HEK293 (cell line): Measurements from ENCODE around the gene STUB1.

Experiments
- CTCF ChIA-PET: fragments of 350-600 bp; formaldehyde crosslinking; extraction: SDS; loops from one replicate; lab custom pipeline; 2021; ENCODE audit warnings: antibody characterized with exemption; lab: Yijun Ruan, JAX
- POLR2A ChIA-PET: fragments of 300-600 bp; formaldehyde crosslinking; extraction: SDS; loops from one replicate; lab custom pipeline; 2020; ENCODE audit warnings: antibody characterized with exemption, inconsistent platforms; lab: Yijun Ruan, JAX
- H3K27ac ChIP-seq: fragments of 200-500 bp; sonication (Bioruptor generic); 2 replicates; pipeline ENCODE4 v1.5.1; 2014; ENCODE audit warnings: low read depth, low read length, control low read depth, inconsistent platforms; ENCODE audit errors: extremely low read depth
- H3K36me3 ChIP-seq, 2 experiments: fragments of 200-500 bp in 1 of 2; sonication (Bioruptor generic) in 1 of 2; 1 replicate in 1 of 2; 2 replicates in 1 of 2; pipeline ENCODE4 v1.5.1; 2014 to 2017; ENCODE audit warnings: inconsistent platforms in 2 of 2, low read length in 2 of 2; ENCODE audit not compliant: control insufficient read depth in 2 of 2, insufficient read depth in 1 of 2
- H3K4me1 ChIP-seq: fragments of 200-500 bp; sonication (Bioruptor generic); 2 replicates; pipeline ENCODE4 v1.5.1; 2014; ENCODE audit warnings: mild to moderate bottlenecking, low read length, inconsistent platforms; ENCODE audit not compliant: control insufficient read depth, insufficient read depth
- H3K4me3 ChIP-seq: 2 replicates; pipeline ENCODE4 v1.5.1; 2011; ENCODE audit warnings: low read depth, mild to moderate bottlenecking, control low read depth, low read length, moderate library complexity
- H3K9me3 ChIP-seq: fragments of 200-500 bp; sonication (Bioruptor generic); 2 replicates; pipeline ENCODE4 v1.5.1; 2014; ENCODE audit warnings: low read depth, low read length, inconsistent platforms; ENCODE audit not compliant: control insufficient read depth, insufficient read depth
- BCL11B ChIP-seq: fragments of 450-650 bp; formaldehyde crosslinking; IDR thresholded peaks from 2 replicates; pipeline ENCODE4 v1.5.1; 2016; ENCODE audit warnings: low read depth, missing biosample characterization, missing genetic modification characterization
- ZBTB17 ChIP-seq: fragments of 450-650 bp; formaldehyde crosslinking; IDR thresholded peaks from 2 replicates; pipeline ENCODE4 v1.5.1; 2016; ENCODE audit warnings: missing biosample characterization, missing genetic modification characterization
- ZBTB20 ChIP-seq: fragments of 450-650 bp; formaldehyde crosslinking; IDR thresholded peaks from 2 replicates; pipeline ENCODE4 v1.5.1; 2016; ENCODE audit warnings: missing biosample characterization, missing genetic modification characterization
- ZBTB21 ChIP-seq: fragments of 450-650 bp; formaldehyde crosslinking; IDR thresholded peaks from 2 replicates; pipeline ENCODE4 v1.5.1; 2017; ENCODE audit warnings: missing biosample characterization, missing genetic modification characterization
- ZBTB48 ChIP-seq: fragments of 450-650 bp; formaldehyde crosslinking; IDR thresholded peaks from 2 replicates; pipeline ENCODE4 v1.5.1; 2016; ENCODE audit warnings: missing biosample characterization, missing genetic modification characterization
- ZNF133 ChIP-seq: fragments of 450-650 bp; formaldehyde crosslinking; IDR thresholded peaks from 2 replicates; pipeline ENCODE4 v1.5.1; 2016; ENCODE audit warnings: missing biosample characterization, missing genetic modification characterization
- ZNF146 ChIP-seq: fragments of 450-650 bp; formaldehyde crosslinking; IDR thresholded peaks from 2 replicates; pipeline ENCODE4 v1.5.1; 2016; ENCODE audit warnings: missing biosample characterization, missing genetic modification characterization
- ZNF174 ChIP-seq: fragments of 450-650 bp; formaldehyde crosslinking; IDR thresholded peaks from 2 replicates; pipeline ENCODE4 v1.5.0; 2017; ENCODE audit warnings: missing biosample characterization, mild to moderate bottlenecking, missing genetic modification characterization
- ZNF311 ChIP-seq: fragments of 450-650 bp; formaldehyde crosslinking; IDR thresholded peaks from 2 replicates; pipeline ENCODE4 v1.5.1; 2017; ENCODE audit warnings: missing biosample characterization, missing genetic modification characterization, borderline replicate concordance
- ZNF354C ChIP-seq: fragments of 450-650 bp; formaldehyde crosslinking; IDR thresholded peaks from 2 replicates; pipeline ENCODE4 v1.5.1; 2016; ENCODE audit warnings: missing biosample characterization, missing genetic modification characterization, low read depth, borderline replicate concordance
- ZNF549 ChIP-seq: fragments of 450-650 bp; IDR thresholded peaks from 2 replicates; pipeline ENCODE4 v1.5.1; 2018; ENCODE audit warnings: missing biosample characterization, missing genetic modification characterization, mild to moderate bottlenecking, inconsistent platforms, moderate library complexity
- ZNF629 ChIP-seq: fragments of 450-650 bp; formaldehyde crosslinking; IDR thresholded peaks from 2 replicates; pipeline ENCODE4 v1.5.1; 2017; ENCODE audit warnings: missing biosample characterization, missing genetic modification characterization
- ZNF660 ChIP-seq: fragments of 450-650 bp; IDR thresholded peaks from 2 replicates; pipeline ENCODE4 v1.5.1; 2018; ENCODE audit warnings: missing biosample characterization, mild to moderate bottlenecking, missing genetic modification characterization
- ZNF707 ChIP-seq: fragments of 450-650 bp; formaldehyde crosslinking; IDR thresholded peaks from 2 replicates; pipeline ENCODE4 v1.5.1; 2016; ENCODE audit warnings: missing biosample characterization, missing genetic modification characterization
- ZNF792 ChIP-seq: fragments of 450-650 bp; formaldehyde crosslinking; IDR thresholded peaks from 2 replicates; pipeline ENCODE4 v1.5.1; 2016; ENCODE audit warnings: missing biosample characterization, missing genetic modification characterization
- ZSCAN16 ChIP-seq: fragments of 450-650 bp; formaldehyde crosslinking; IDR thresholded peaks from 2 replicates; pipeline ENCODE4 v1.5.1; 2016; ENCODE audit warnings: missing biosample characterization, missing genetic modification characterization
- ZSCAN30 ChIP-seq: fragments of 450-650 bp; IDR thresholded peaks from 2 replicates; pipeline ENCODE4 v1.5.1; 2018; ENCODE audit warnings: missing biosample characterization, mild to moderate bottlenecking, missing genetic modification characterization, moderate library complexity
- TF ChIP-seq, protein P1 (sequence below): fragments of 450-650 bp; formaldehyde crosslinking; IDR thresholded peaks from 2 replicates; pipeline ENCODE4 v1.5.1; 2017; ENCODE audit warnings: missing biosample characterization, missing genetic modification characterization
- TF ChIP-seq, protein P2 (sequence below): fragments of 450-650 bp; formaldehyde crosslinking; IDR thresholded peaks from 2 replicates; pipeline ENCODE4 v1.5.1; 2016; ENCODE audit warnings: missing biosample characterization, missing genetic modification characterization
- TF ChIP-seq, protein P3 (sequence below): fragments of 450-650 bp; formaldehyde crosslinking; IDR thresholded peaks from 2 replicates; pipeline ENCODE4 v1.5.1; 2016; ENCODE audit warnings: missing biosample characterization, missing genetic modification characterization
- TF ChIP-seq, protein P4 (sequence below): fragments of 450-650 bp; formaldehyde crosslinking; IDR thresholded peaks from 2 replicates; pipeline ENCODE4 v1.5.1; 2016; ENCODE audit warnings: missing biosample characterization, missing genetic modification characterization

STUB1 gene

DNA sequence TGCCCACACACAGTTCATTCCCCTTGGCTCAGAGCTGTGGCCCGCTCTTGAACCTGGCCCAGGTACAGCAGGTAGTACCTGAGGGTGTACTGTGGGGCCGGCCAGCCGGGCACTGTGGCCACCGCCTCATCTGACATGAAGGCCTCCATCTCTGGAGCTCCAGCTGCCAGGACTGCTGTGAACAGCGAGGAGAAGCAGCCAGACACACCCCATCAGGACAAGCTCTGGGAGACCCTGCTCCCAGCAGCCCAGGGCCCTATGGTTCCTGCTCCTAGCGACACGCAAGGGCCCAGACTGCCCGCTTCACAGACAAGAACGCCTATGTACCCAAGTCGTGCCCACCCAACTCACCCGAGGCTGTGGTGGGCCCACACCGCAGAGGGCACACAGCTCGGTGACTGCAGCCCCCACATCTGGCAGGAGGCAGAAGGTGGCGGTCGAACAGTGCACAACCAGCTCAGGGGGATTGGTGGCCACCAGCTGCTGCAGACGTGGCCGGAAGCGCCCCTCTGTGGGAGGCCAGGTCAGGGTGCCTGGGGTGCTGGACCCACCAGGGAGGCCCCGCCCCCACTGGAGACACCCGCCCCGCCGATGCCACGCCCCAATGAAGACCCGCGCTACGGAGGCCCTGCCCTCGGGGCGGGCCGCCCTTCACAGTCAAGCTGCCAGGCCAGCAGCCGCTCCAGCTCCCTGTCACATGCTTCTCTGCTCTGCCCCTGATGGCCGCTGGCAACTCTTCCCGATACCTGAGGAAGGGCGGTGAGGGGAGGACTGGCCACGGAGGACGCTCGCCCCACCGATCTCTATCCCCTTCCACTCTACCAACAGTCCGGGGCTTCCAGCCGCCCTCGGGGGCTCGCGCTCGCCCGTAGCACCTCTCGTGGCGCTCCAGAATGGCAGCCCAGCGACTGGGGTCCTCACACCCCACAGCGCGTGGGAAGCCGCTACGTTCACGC, 1.1 kb upstream of the STUB1 start (continued):
- TF ChIP-seq, protein P1, sequence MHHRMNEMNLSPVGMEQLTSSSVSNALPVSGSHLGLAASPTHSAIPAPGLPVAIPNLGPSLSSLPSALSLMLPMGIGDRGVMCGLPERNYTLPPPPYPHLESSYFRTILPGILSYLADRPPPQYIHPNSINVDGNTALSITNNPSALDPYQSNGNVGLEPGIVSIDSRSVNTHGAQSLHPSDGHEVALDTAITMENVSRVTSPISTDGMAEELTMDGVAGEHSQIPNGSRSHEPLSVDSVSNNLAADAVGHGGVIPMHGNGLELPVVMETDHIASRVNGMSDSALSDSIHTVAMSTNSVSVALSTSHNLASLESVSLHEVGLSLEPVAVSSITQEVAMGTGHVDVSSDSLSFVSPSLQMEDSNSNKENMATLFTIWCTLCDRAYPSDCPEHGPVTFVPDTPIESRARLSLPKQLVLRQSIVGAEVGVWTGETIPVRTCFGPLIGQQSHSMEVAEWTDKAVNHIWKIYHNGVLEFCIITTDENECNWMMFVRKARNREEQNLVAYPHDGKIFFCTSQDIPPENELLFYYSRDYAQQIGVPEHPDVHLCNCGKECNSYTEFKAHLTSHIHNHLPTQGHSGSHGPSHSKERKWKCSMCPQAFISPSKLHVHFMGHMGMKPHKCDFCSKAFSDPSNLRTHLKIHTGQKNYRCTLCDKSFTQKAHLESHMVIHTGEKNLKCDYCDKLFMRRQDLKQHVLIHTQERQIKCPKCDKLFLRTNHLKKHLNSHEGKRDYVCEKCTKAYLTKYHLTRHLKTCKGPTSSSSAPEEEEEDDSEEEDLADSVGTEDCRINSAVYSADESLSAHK (tag by site-specific recombination) = peak; percentile 12; the same call in 1 of the 2 replicates

DNA sequence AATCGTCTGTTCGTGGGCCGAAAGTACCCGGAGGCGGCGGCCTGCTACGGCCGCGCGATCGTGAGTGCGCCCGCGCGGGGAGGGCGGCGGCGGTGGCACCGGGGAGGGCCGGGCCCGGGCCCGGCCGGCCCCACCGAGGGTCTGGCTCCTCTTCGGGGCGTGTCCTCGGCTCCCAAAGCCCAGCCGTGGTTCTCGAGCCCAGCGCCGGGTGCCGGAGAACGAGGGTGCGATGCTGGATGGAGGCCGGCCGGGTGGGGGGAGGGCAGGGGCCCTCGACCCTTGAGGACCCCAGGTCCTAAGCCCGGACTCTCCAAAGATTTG, 375 bp downstream of the STUB1 start:
- peak overlapping the region; percentile 97 for H3K27ac ChIP-seq
- no peaks in the 10 kb centered on the region for H3K9me3 ChIP-seq
- POLR2A ChIA-PET = interaction anchor here (0.9 to 5.4 kb wide), 10 partner anchors 9 to 108 kb away, joined by 3 to 57 read pairs (median 4); partner anchors contain the start of genes ANTKMT, CHTF18, RHOT2 and RPUSD1
- H3K36me3 ChIP-seq = peaks cover 3 to 42% of the 10 kb centered on the region in 2 experiments; a peak in 1 of 3 replicates
- peak overlapping the region; percentile 82 for H3K4me3 ChIP-seq
- CTCF ChIA-PET = no interaction called here
- peaks cover 14% of the 10 kb centered on the region; the same call in 1 of the 2 replicates for H3K4me1 ChIP-seq
- no peak for TF ChIP-seq BCL11B (tag by site-specific recombination)
- no peak for TF ChIP-seq ZNF174 (tag by site-specific recombination)
- TF ChIP-seq, protein P2, sequence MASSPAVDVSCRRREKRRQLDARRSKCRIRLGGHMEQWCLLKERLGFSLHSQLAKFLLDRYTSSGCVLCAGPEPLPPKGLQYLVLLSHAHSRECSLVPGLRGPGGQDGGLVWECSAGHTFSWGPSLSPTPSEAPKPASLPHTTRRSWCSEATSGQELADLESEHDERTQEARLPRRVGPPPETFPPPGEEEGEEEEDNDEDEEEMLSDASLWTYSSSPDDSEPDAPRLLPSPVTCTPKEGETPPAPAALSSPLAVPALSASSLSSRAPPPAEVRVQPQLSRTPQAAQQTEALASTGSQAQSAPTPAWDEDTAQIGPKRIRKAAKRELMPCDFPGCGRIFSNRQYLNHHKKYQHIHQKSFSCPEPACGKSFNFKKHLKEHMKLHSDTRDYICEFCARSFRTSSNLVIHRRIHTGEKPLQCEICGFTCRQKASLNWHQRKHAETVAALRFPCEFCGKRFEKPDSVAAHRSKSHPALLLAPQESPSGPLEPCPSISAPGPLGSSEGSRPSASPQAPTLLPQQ = no peak
- TF ChIP-seq ZNF133 (tag by site-specific recombination) = no peak
- TF ChIP-seq ZNF311 (tag by site-specific recombination) = no peak
- no peak for TF ChIP-seq ZNF354C (tag by site-specific recombination)
- no peak for TF ChIP-seq ZSCAN16 (tag by site-specific recombination)
- TF ChIP-seq, protein P3, sequence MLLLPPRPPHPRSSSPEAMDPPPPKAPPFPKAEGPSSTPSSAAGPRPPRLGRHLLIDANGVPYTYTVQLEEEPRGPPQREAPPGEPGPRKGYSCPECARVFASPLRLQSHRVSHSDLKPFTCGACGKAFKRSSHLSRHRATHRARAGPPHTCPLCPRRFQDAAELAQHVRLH = no peak
- TF ChIP-seq ZNF792 (tag by site-specific recombination) = no peak

DNA sequence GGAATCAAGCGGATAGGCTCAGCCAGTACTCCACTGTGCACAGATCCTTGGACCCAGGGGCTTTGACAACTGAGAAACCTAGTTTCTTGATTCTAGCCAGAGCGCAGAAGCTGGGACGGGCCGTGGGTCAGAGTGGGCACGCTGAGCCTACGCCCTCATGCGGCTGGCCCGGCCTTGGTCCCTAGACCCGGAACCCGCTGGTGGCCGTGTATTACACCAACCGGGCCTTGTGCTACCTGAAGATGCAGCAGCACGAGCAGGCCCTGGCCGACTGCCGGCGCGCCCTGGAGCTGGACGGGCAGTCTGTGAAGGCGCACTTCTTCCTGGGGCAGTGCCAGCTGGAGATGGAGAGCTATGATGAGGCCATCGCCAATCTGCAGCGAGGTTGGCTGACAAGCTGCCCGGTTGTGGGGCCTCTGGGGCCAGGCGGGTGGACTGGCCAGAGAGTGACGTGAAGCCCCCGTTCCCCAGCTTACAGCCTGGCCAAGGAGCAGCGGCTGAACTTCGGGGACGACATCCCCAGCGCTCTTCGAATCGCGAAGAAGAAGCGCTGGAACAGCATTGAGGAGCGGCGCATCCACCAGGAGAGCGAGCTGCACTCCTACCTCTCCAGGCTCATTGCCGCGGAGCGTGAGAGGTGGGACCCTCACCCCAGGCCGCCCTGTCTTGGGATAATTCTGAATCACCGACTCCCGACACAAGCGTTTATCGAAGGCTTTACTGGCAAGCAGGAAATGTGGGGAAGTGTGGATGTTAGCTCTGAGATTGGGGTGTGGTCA, 946 bp downstream of the STUB1 start:
- POLR2A ChIA-PET = interaction anchor here (0.6 to 5.4 kb wide), 10 partner anchors 7 to 131 kb away, joined by 3 to 57 read pairs (median 5); partner anchors contain the start of genes ANTKMT, RHOT2, WDR24 and WDR90
- H3K4me1 ChIP-seq = peaks cover 14% of the 10 kb centered on the region; the same call in 1 of the 2 replicates
- TF ChIP-seq ZNF629 (tag by site-specific recombination) (peak; percentile 76), ZBTB48 (0 out of 2 replicates have a peak, but pooled peaks have one; percentile 42), ZBTB17 (peak; percentile 86), ZBTB21 (tag by site-specific recombination) (no peak), ZNF146 (peak; percentile 2; the same call in 1 of the 2 replicates), ZBTB20 (peak; percentile 9; the same call in 1 of the 2 replicates), ZNF660 (no peak), ZNF549 (tag by site-specific recombination) (no peak), ZSCAN30 (tag by site-specific recombination) (no peak), ZNF707 (tag by site-specific recombination) (0 out of 2 replicates have a peak, but pooled peaks have one; percentile 32)
- TF ChIP-seq, protein P4, sequence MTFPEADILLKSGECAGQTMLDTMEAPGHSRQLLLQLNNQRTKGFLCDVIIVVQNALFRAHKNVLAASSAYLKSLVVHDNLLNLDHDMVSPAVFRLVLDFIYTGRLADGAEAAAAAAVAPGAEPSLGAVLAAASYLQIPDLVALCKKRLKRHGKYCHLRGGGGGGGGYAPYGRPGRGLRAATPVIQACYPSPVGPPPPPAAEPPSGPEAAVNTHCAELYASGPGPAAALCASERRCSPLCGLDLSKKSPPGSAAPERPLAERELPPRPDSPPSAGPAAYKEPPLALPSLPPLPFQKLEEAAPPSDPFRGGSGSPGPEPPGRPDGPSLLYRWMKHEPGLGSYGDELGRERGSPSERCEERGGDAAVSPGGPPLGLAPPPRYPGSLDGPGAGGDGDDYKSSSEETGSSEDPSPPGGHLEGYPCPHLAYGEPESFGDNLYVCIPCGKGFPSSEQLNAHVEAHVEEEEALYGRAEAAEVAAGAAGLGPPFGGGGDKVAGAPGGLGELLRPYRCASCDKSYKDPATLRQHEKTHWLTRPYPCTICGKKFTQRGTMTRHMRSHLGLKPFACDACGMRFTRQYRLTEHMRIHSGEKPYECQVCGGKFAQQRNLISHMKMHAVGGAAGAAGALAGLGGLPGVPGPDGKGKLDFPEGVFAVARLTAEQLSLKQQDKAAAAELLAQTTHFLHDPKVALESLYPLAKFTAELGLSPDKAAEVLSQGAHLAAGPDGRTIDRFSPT = peak; percentile 92
- TF ChIP-seq, protein P1 (tag by site-specific recombination) = no peak

More for the DNA sequence above, 946 bp downstream of the STUB1 start:
- H3K9me3 ChIP-seq = no peaks in the 10 kb centered on the region
- H3K36me3 ChIP-seq = peaks cover 3 to 48% of the 10 kb centered on the region in 2 experiments; a peak in 1 of 3 replicates
- peak overlapping the region; percentile 97 for H3K27ac ChIP-seq
- CTCF ChIA-PET = interaction anchor here (0.6 to 1.1 kb wide), 4 partner anchors 14 to 376 kb away, joined by 3 to 5 read pairs (median 4); no protein-coding TSS in a partner anchor
- peak overlapping the region; percentile 82 for H3K4me3 ChIP-seq
